IMR-90 (cell line): ENCODE data around the gene STAU1. TPM values are rescaled to one million over a fixed set of nuclear protein-coding genes. Genes with fewer than 3 reads are reported as not detected.

Experiments used
- ATAC-seq: fragments of 200-7000 bp; cut with Tn5 transposase; 2 replicates; pipeline ENCODE4 v1.9.1; 2020; ENCODE audit warnings: low read depth, mild to moderate bottlenecking, moderate library complexity
- BruUV-seq: library from RNA; stranded (reverse); fragments of 400-500 nt; replicated peaks from 2 replicates; lab custom pipeline; 2021; lab: Mats Ljungman, UMichigan
- CTCF ChIA-PET: fragments of 300-600 bp; formaldehyde crosslinking; extraction: SDS; loops from one replicate; lab custom pipeline; 2021; ENCODE audit warnings: antibody characterized with exemption; lab: Yijun Ruan, JAX
- POLR2A ChIA-PET: fragments of 300-600 bp; sonication (Branson Sonifier 250); formaldehyde crosslinking; loops from one replicate; lab custom pipeline; 2022; ENCODE audit warnings: antibody characterized with exemption; ENCODE audit not compliant: unreplicated experiment; lab: Charles Lee
- DNase-seq: peaks from one replicate; pipeline ENCODE4 v3.0.0; 2013
- H2AFZ ChIP-seq: replicated peaks from 2 replicates; pipeline ENCODE3; 2013; ENCODE audit warnings: low read length, mild to moderate bottlenecking; ENCODE audit not compliant: poor library complexity
- H2AK5ac ChIP-seq: 2 replicates; pipeline ENCODE4 v1.6.1; 2013; ENCODE audit warnings: low read depth, low read length, inconsistent platforms
- H2AK9ac ChIP-seq: replicated peaks from 2 replicates; pipeline ENCODE3; 2013; ENCODE audit warnings: mild to moderate bottlenecking, low read depth, low read length, moderate library complexity; ENCODE audit not compliant: poor library complexity
- H2BK120ac ChIP-seq: 2 replicates; pipeline ENCODE4 v1.6.1; 2013; ENCODE audit warnings: low read depth, low read length, inconsistent platforms
- H2BK15ac ChIP-seq: 3 replicates; pipeline ENCODE4 v1.6.1; 2013; ENCODE audit warnings: low read depth, low read length, inconsistent platforms
- H2BK20ac ChIP-seq: 2 replicates; pipeline ENCODE4 v1.6.1; 2013; ENCODE audit warnings: low read depth, mild to moderate bottlenecking, inconsistent platforms, low read length, moderate library complexity
- H2BK5ac ChIP-seq: 2 replicates; pipeline ENCODE4 v1.6.1; 2013; ENCODE audit warnings: mild to moderate bottlenecking, low read depth, low read length, inconsistent platforms; ENCODE audit not compliant: poor library complexity, severe bottlenecking
- H3K14ac ChIP-seq: replicated peaks from 2 replicates; pipeline ENCODE4 v1.6.1; 2013; ENCODE audit warnings: low read depth, low read length, inconsistent platforms
- H3K18ac ChIP-seq: 2 replicates; pipeline ENCODE4 v1.6.1; 2013; ENCODE audit warnings: low read depth, low read length, control low read depth
- H3K23ac ChIP-seq: 2 replicates; pipeline ENCODE4 v1.6.1; 2013; ENCODE audit warnings: low read depth, low read length, inconsistent platforms
- H3K27ac ChIP-seq: 2 replicates; pipeline ENCODE4 v1.5.1; 2013; ENCODE audit warnings: mild to moderate bottlenecking, control low read depth, low read length; ENCODE audit not compliant: insufficient read depth
- H3K27me3 ChIP-seq: 2 replicates; pipeline ENCODE4 v1.6.1; 2013; ENCODE audit warnings: low read length; ENCODE audit not compliant: control insufficient read depth, insufficient read depth
- H3K36me3 ChIP-seq: 2 replicates; pipeline ENCODE4 v1.6.1; 2013; ENCODE audit warnings: low read length, mixed read lengths; ENCODE audit not compliant: control insufficient read depth, insufficient read depth
- H3K4ac ChIP-seq: 2 replicates; pipeline ENCODE4 v1.6.1; 2013; ENCODE audit warnings: low read depth, low read length, inconsistent platforms
- H3K4me1 ChIP-seq: 2 replicates; pipeline ENCODE4 v1.6.1; 2013; ENCODE audit warnings: low read length, mixed read lengths; ENCODE audit not compliant: control insufficient read depth, insufficient read depth
- H3K4me2 ChIP-seq: 2 replicates; pipeline ENCODE4 v1.6.1; 2013; ENCODE audit warnings: low read depth, mild to moderate bottlenecking, control low read depth, low read length, moderate library complexity
- H3K4me3 ChIP-seq: 2 replicates; pipeline ENCODE4 v1.5.1; 2013; ENCODE audit warnings: low read depth, mild to moderate bottlenecking, control low read depth, low read length, moderate library complexity; ENCODE audit not compliant: insufficient read depth
- H3K56ac ChIP-seq: 2 replicates; pipeline ENCODE4 v1.6.1; 2013; ENCODE audit warnings: low read length, inconsistent platforms; ENCODE audit not compliant: insufficient read depth; ENCODE audit errors: extremely low read depth
- H3K79me1 ChIP-seq, 2 experiments: 2 replicates each; pipeline ENCODE4 v1.6.1; 2013; ENCODE audit warnings: low read length in 2 of 2, inconsistent platforms in 1 of 2, low read depth in 1 of 2
- H3K9ac ChIP-seq: 2 replicates; pipeline ENCODE4 v1.6.1; 2013; ENCODE audit warnings: low read depth, low read length, control low read depth
- H3K9me1 ChIP-seq: 2 replicates; pipeline ENCODE4 v1.6.1; 2013; ENCODE audit warnings: low read length, inconsistent platforms; ENCODE audit not compliant: insufficient read depth
- H3K9me3 ChIP-seq: 2 replicates; pipeline ENCODE4 v1.6.1; 2013; ENCODE audit warnings: low read length; ENCODE audit not compliant: control insufficient read depth, insufficient read depth
- H4K20me1 ChIP-seq: 2 replicates; pipeline ENCODE4 v1.6.1; 2013; ENCODE audit warnings: low read length, inconsistent platforms; ENCODE audit not compliant: insufficient read depth
- H4K5ac ChIP-seq: 2 replicates; pipeline ENCODE4 v1.6.1; 2013; ENCODE audit warnings: mild to moderate bottlenecking, low read depth, low read length, control low read depth
- H4K8ac ChIP-seq, 2 experiments: 2 replicates each; pipeline ENCODE4 v1.6.1; 2013; ENCODE audit warnings: low read depth in 2 of 2, low read length in 2 of 2, control low read depth in 1 of 2, inconsistent platforms in 1 of 2
- H4K91ac ChIP-seq: 2 replicates; pipeline ENCODE4 v1.6.1; 2013; ENCODE audit warnings: low read depth, low read length, inconsistent platforms; ENCODE audit not compliant: insufficient read depth
- BHLHE40 ChIP-seq: fragments of 150-350 bp; IDR thresholded peaks from 2 replicates; pipeline ENCODE4 v1.6.1; 2016; ENCODE audit warnings: mild to moderate bottlenecking, low read depth, low read length
- CEBPB ChIP-seq: IDR thresholded peaks from 2 replicates; pipeline ENCODE4 v1.6.1; 2012; ENCODE audit warnings: low read depth, low read length, improper control_type of control experiment
- MAFK ChIP-seq: IDR thresholded peaks from 2 replicates; pipeline ENCODE4 v1.6.1; 2012; ENCODE audit warnings: low read depth, low read length, improper control_type of control experiment
- MAZ ChIP-seq: IDR thresholded peaks from 2 replicates; pipeline ENCODE4 v1.6.1; 2012; ENCODE audit warnings: low read depth, mild to moderate bottlenecking, low read length, improper control_type of control experiment, moderate library complexity, borderline replicate concordance
- MXI1 ChIP-seq: IDR thresholded peaks from 2 replicates; pipeline ENCODE4 v1.6.1; 2012; ENCODE audit warnings: low read depth, mild to moderate bottlenecking, low read length, moderate library complexity, borderline replicate concordance
- NFE2L2 ChIP-seq: fragments of 150-350 bp; IDR thresholded peaks from 2 replicates; pipeline ENCODE4 v1.6.1; 2016; ENCODE audit warnings: low read depth, mild to moderate bottlenecking, low read length
- POLR2A ChIP-seq: IDR thresholded peaks from 2 replicates; pipeline ENCODE4 v1.6.1; 2012; ENCODE audit warnings: mild to moderate bottlenecking, low read depth, low read length
- RAD21 ChIP-seq: IDR thresholded peaks from 2 replicates; pipeline ENCODE4 v1.6.1; 2012; ENCODE audit warnings: low read length, improper control_type of control experiment
- RFX5 ChIP-seq: IDR thresholded peaks from 2 replicates; pipeline ENCODE4 v1.8.0; 2012; ENCODE audit warnings: low read depth, mild to moderate bottlenecking, low read length, moderate library complexity
- SMC3 ChIP-seq: fragments of 150-350 bp; IDR thresholded peaks from 2 replicates; pipeline ENCODE4 v1.6.1; 2016; ENCODE audit warnings: low read depth, mild to moderate bottlenecking, antibody characterized with exemption, low read length, moderate library complexity
- WGBS, 2 experiments: methylation state at CpG; one replicate each; pipeline versions ENCODE4 v1.1.5 to v1.1.7; 2013; ENCODE audit warnings: missing lambda C conversion rate in 2 of 2; ENCODE audit not compliant: insufficient read length in 1 of 2; ENCODE audit errors: extremely low coverage in 2 of 2; 5-methylcytosine and 5-hydroxymethylcytosine counted together
- dilution Hi-C: fragments of 300-500 bp; cut with HindIII; formaldehyde crosslinking; loops from one replicate; pipeline ENCODE4 v1.14.3; 2018; ENCODE audit warnings: low sequenced_read_pairs; ENCODE audit not compliant: unreplicated experiment
- in situ Hi-C: fragments of 300-500 bp; cut with MboI; formaldehyde crosslinking; loops from 3 replicates; pipeline ENCODE4 v1.14.3; 2019; ENCODE audit warnings: low sequenced_read_pairs, inconsistent platforms, mixed read lengths
- intact Hi-C: fragments of 100-400 bp; cut with micrococcal nuclease; formaldehyde crosslinking; loops from 2 replicates; pipeline ENCODE4 v1.10.0; 2022
- polyA plus RNA-seq, 3 experiments: library from polyadenylated mRNA; depleted of rRNA; stranded (reverse); fragments of >200 nt; gene quantifications; 2 replicates each; pipeline ENCODE4 v1.2.3, GENCODE V29; 2012; ENCODE audit warnings: low replicate concordance in 1 of 3
- total RNA-seq: library from RNA; depleted of rRNA; stranded (reverse); fragments of >200 nt; gene quantifications from 2 replicates; pipeline ENCODE4 v1.2.3, GENCODE V29; 2012
- TF ChIP-seq, protein P1 (sequence below): fragments of 150-350 bp; IDR thresholded peaks from 2 replicates; pipeline ENCODE4 v1.6.1; 2016; ENCODE audit warnings: low read depth, mild to moderate bottlenecking, low read length, moderate library complexity, borderline replicate concordance
- TF ChIP-seq, protein P2 (sequence below): fragments of 150-350 bp; IDR thresholded peaks from 2 replicates; pipeline ENCODE4 v1.6.1; 2017; ENCODE audit warnings: mild to moderate bottlenecking, antibody characterized with exemption, low read length, low read depth
- TF ChIP-seq, protein P3 (sequence below): conservative IDR thresholded peaks from 2 replicates; pipeline ENCODE4 v1.5.1; 2012; ENCODE audit warnings: mild to moderate bottlenecking, low read depth, low read length, improper control_type of control experiment

STAU1 gene
- total and polyA plus RNA-seq, 2 of the 4 experiments (the other 2 are of a cell fraction), result 35.3 to 50.3 TPM

DNA sequence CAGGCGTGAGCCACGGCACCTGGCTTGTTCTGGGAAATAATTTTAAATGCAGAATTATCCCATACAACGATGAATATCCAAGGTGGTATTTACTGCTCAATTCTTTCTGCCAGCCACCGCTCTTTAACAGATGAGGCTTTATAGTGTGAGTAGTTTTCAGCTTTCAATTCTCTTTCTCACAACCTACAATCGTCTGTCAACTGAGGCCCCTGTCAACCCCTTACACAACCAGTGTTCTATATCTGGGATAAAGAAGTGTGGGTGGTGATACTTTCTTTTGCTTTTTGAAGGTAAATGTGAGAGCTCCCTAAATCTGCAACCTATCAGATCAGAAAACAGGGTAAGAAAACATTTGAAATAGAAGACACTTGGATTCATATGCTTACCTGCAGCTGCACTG is 22.5 kb downstream of the STAU1 start:
- H4K20me1 ChIP-seq, result peaks cover 37% of the 10 kb centered on the region
- dilution Hi-C loops, result no loop called here

More for the DNA sequence above, 22.5 kb downstream of the STAU1 start:
- H2BK5ac ChIP-seq, result no peak overlapping the region
- H2BK15ac ChIP-seq, result no peak overlapping the region
- H3K9me3 ChIP-seq, result no peaks in the 10 kb centered on the region
- no peak overlapping the region for H3K4ac ChIP-seq
- H3K23ac ChIP-seq, result no peak overlapping the region
- H3K18ac ChIP-seq, result no peak overlapping the region
- no peak overlapping the region for H2AFZ ChIP-seq
- H4K8ac ChIP-seq, result no peak overlapping the region
- H2BK120ac ChIP-seq, result no peak overlapping the region
- H3K9me1 ChIP-seq, result no peaks in the 10 kb centered on the region; the same call in 1 of the 2 replicates
- H3K4me3 ChIP-seq, result no peak overlapping the region
- H3K27me3 ChIP-seq, result no peaks in the 10 kb centered on the region
- no peak overlapping the region for H2BK20ac ChIP-seq
- no peak overlapping the region for H2AK9ac ChIP-seq
- H3K4me1 ChIP-seq, result peaks cover 4% of the 10 kb centered on the region
- no peak overlapping the region for H3K9ac ChIP-seq
- H3K14ac ChIP-seq, result no peak overlapping the region
- H3K36me3 ChIP-seq, result peaks cover 16% of the 10 kb centered on the region
- no peak for DNase-seq
- ChIA-PET CTCF (interaction anchor here (1.0 to 1.2 kb wide), 2 partner anchors 9 to 14 kb away, joined by 4 read pairs; no protein-coding TSS in a partner anchor), POLR2A (no interaction called here)
- peaks cover 39 to 86% of the 10 kb centered on the region in 2 experiments for H3K79me1 ChIP-seq
- TF ChIP-seq, protein P1, sequence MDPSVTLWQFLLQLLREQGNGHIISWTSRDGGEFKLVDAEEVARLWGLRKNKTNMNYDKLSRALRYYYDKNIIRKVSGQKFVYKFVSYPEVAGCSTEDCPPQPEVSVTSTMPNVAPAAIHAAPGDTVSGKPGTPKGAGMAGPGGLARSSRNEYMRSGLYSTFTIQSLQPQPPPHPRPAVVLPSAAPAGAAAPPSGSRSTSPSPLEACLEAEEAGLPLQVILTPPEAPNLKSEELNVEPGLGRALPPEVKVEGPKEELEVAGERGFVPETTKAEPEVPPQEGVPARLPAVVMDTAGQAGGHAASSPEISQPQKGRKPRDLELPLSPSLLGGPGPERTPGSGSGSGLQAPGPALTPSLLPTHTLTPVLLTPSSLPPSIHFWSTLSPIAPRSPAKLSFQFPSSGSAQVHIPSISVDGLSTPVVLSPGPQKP, result no peak
- TF ChIP-seq RAD21 (no peak), RFX5 (no peak), SMC3 (no peak), MAZ (no peak), NFE2L2 (no peak), MXI1 (no peak), BHLHE40 (no peak), MAFK (no peak), CEBPB (no peak), POLR2A (no peak)
- TF ChIP-seq, protein P2, sequence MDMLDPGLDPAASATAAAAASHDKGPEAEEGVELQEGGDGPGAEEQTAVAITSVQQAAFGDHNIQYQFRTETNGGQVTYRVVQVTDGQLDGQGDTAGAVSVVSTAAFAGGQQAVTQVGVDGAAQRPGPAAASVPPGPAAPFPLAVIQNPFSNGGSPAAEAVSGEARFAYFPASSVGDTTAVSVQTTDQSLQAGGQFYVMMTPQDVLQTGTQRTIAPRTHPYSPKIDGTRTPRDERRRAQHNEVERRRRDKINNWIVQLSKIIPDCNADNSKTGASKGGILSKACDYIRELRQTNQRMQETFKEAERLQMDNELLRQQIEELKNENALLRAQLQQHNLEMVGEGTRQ, result no peak
- TF ChIP-seq, protein P3, sequence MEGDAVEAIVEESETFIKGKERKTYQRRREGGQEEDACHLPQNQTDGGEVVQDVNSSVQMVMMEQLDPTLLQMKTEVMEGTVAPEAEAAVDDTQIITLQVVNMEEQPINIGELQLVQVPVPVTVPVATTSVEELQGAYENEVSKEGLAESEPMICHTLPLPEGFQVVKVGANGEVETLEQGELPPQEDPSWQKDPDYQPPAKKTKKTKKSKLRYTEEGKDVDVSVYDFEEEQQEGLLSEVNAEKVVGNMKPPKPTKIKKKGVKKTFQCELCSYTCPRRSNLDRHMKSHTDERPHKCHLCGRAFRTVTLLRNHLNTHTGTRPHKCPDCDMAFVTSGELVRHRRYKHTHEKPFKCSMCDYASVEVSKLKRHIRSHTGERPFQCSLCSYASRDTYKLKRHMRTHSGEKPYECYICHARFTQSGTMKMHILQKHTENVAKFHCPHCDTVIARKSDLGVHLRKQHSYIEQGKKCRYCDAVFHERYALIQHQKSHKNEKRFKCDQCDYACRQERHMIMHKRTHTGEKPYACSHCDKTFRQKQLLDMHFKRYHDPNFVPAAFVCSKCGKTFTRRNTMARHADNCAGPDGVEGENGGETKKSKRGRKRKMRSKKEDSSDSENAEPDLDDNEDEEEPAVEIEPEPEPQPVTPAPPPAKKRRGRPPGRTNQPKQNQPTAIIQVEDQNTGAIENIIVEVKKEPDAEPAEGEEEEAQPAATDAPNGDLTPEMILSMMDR, result no peak
- in situ Hi-C loops, result no loop called here
- no peak overlapping the region for H4K91ac ChIP-seq
- no peak overlapping the region for H3K4me2 ChIP-seq
- no TSS peak for BruUV-seq
- no CpG with 5 or more reads among the region's 5 CpGs for WGBS, 2 experiments
- no peak overlapping the region for H3K27ac ChIP-seq
- H3K56ac ChIP-seq, result no peak overlapping the region
- H2AK5ac ChIP-seq, result no peak overlapping the region
- ATAC-seq, result no peak
- H4K5ac ChIP-seq, result no peak overlapping the region
- intact Hi-C loops, result loop anchor here (2.0 kb wide), 1 partner anchor 21 kb away; no protein-coding TSS in a partner anchor
